A549 (cell line): Measurements from ENCODE around the gene S100B. TPM values are rescaled to one million over a fixed set of nuclear protein-coding genes. Genes with fewer than 3 reads are reported as not detected.

Source experiments
- ATAC-seq, 2 experiments: fragments of 200-7000 bp in 1 of 2; fragments of >200 bp in 1 of 2; cut with Nextera tagmentation in 1 of 2; cut with Tn5 transposase in 1 of 2; 3 replicates each; pipeline versions ENCODE4 v1.8.0 to v1.9.1; 2018 to 2020; ENCODE audit warnings: mild to moderate bottlenecking in 1 of 2, moderate library complexity in 1 of 2
- CTCF ChIA-PET: fragments of 300-600 bp; sonication (Branson Sonifier 250); formaldehyde crosslinking; extraction: SDS; loops from one replicate; lab custom pipeline; 2021; ENCODE audit warnings: antibody characterized with exemption, inconsistent platforms; lab: Yijun Ruan, JAX
- POLR2A ChIA-PET: fragments of 350-600 bp; formaldehyde crosslinking; extraction: SDS; loops from one replicate; lab custom pipeline; 2021; ENCODE audit warnings: antibody characterized with exemption, inconsistent platforms; lab: Yijun Ruan, JAX
- DNase-seq, 2 experiments: peaks; one replicate each; pipeline versions ENCODE4 v3.0.0 to v3.0.0-alpha.2; 2011 to 2016; ENCODE audit warnings: low read depth in 1 of 2, low spot score in 1 of 2
- FAIRE-seq: peaks from 2 replicates; lab custom pipeline; 2011; peaks lifted over from hg19 to GRCh38; lab: Jason Lieb, UNC
- H3K27ac ChIP-seq, 2 experiments: fragments of >200 bp; sonication (Bioruptor Twin); formaldehyde crosslinking; 3 replicates each; pipeline ENCODE4 v1.5.1; 2016 to 2017
- H3K4me1 ChIP-seq: fragments of >200 bp; sonication (Bioruptor Twin); formaldehyde crosslinking; 3 replicates; pipeline ENCODE4 v1.6.1; 2016
- H3K4me2 ChIP-seq: fragments of >200 bp; sonication (Bioruptor Twin); formaldehyde crosslinking; 3 replicates; pipeline ENCODE4 v1.6.1; 2016
- H3K4me3 ChIP-seq: fragments of >200 bp; sonication (Bioruptor Twin); formaldehyde crosslinking; 3 replicates; pipeline ENCODE4 v1.5.1; 2016
- H3K9me3 ChIP-seq: fragments of >200 bp; sonication (Bioruptor Twin); formaldehyde crosslinking; 3 replicates; pipeline ENCODE4 v1.6.1; 2016
- CTCF ChIP-seq: fragments of >200 bp; sonication (Bioruptor Twin); formaldehyde crosslinking; IDR thresholded peaks from 3 replicates; pipeline ENCODE4 v1.5.1; 2016
- GATA3 ChIP-seq: IDR thresholded peaks from 2 replicates; pipeline ENCODE4 v1.6.1; 2012; ENCODE audit warnings: borderline replicate concordance
- HEYL ChIP-seq: fragments of 250-450 bp; sonication (Bioruptor Pico); IDR thresholded peaks from 2 replicates; pipeline ENCODE4 v1.8.0; 2021; ENCODE audit warnings: mild to moderate bottlenecking, moderate library complexity
- HMGXB4 ChIP-seq: fragments of 250-450 bp; sonication (Bioruptor Pico); IDR thresholded peaks from 2 replicates; pipeline ENCODE4 v1.5.0; 2021; ENCODE audit warnings: mild to moderate bottlenecking, moderate library complexity, borderline replicate concordance
- KDM1A ChIP-seq: fragments of 200-600 bp; sonication (generic); IDR thresholded peaks from 2 replicates; pipeline ENCODE4 v1.6.1; 2016; ENCODE audit warnings: low read depth, mild to moderate bottlenecking
- MAFK ChIP-seq: fragments of 450-650 bp; IDR thresholded peaks from 2 replicates; pipeline ENCODE4 v1.6.1; 2014; ENCODE audit not compliant: partially characterized antibody
- POLR2A ChIP-seq: IDR thresholded peaks from 2 replicates; pipeline ENCODE4 v1.6.1; 2012; ENCODE audit warnings: mild to moderate bottlenecking, low read length
- RAD21 ChIP-seq, 2 experiments: fragments of >200 bp in 1 of 2; sonication (Bioruptor Twin) in 1 of 2; formaldehyde crosslinking in 1 of 2; IDR thresholded peaks in 1 of 2; conservative IDR thresholded peaks in 1 of 2; 2 replicates in 1 of 2; 3 replicates in 1 of 2; pipeline ENCODE4 v1.6.1; 2012 to 2018; ENCODE audit warnings: inconsistent platforms in 1 of 2
- RCOR1 ChIP-seq: fragments of 150-350 bp; IDR thresholded peaks from 2 replicates; pipeline ENCODE4 v1.6.1; 2014; ENCODE audit warnings: antibody characterized with exemption, low read length, low read depth
- SMC3 ChIP-seq: fragments of >200 bp; sonication (Bioruptor Twin); formaldehyde crosslinking; IDR thresholded peaks from 3 replicates; pipeline ENCODE4 v1.6.1; 2018; ENCODE audit warnings: inconsistent platforms
- TP53 ChIP-seq: fragments of 250-450 bp; sonication (Bioruptor Pico); IDR thresholded peaks from 2 replicates; pipeline ENCODE4 v1.5.0; 2021; ENCODE audit warnings: mild to moderate bottlenecking, moderate library complexity
- WGBS: methylation state at CpG from one replicate; pipeline ENCODE4 v1.1.6; 2017; ENCODE audit errors: missing lambda C conversion rate; 5-methylcytosine and 5-hydroxymethylcytosine counted together
- polyA plus RNA-seq, 4 experiments: library from polyadenylated mRNA; depleted of rRNA in 3 of 4; stranded (reverse); fragments of >200 nt; fragmentation: RNase III in 1 of 4; extraction: RNeasy Plus Mini Kit Qiagen cat#74134 plus additional on column Dnase treatment in 1 of 4; gene quantifications; 2 replicates in 3 of 4; 3 replicates in 1 of 4; pipeline ENCODE4 v1.2.3, GENCODE V29; 2011 to 2017
- TF ChIP-seq, protein P1 (sequence below): IDR thresholded peaks from 2 replicates; pipeline ENCODE4 v1.6.1; 2012; ENCODE audit warnings: low read depth, borderline replicate concordance
- TF ChIP-seq, protein P2 (sequence below): IDR thresholded peaks from 2 replicates; pipeline ENCODE4 v1.6.1; 2012
- TF ChIP-seq, protein P3 (sequence below): fragments of >200 bp; sonication (Bioruptor Twin); formaldehyde crosslinking; IDR thresholded peaks from 2 replicates; pipeline ENCODE4 v1.6.1; 2016
- TF ChIP-seq, protein P4 (sequence below): fragments of 250-450 bp; sonication (Bioruptor Pico); IDR thresholded peaks from 2 replicates; pipeline ENCODE4 v1.5.0; 2020; ENCODE audit warnings: low read depth, mild to moderate bottlenecking, moderate library complexity

Gene S100B
- polyA plus RNA-seq, 2 of the 4 experiments (the other 2 are of a cell fraction): not detected

- TF ChIP-seq, protein P1, sequence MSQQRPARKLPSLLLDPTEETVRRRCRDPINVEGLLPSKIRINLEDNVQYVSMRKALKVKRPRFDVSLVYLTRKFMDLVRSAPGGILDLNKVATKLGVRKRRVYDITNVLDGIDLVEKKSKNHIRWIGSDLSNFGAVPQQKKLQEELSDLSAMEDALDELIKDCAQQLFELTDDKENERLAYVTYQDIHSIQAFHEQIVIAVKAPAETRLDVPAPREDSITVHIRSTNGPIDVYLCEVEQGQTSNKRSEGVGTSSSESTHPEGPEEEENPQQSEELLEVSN: no peak
- TF ChIP-seq TP53 (CRISPR knock-in tag): no peak
- TF ChIP-seq RCOR1: no peak
- no peak for TF ChIP-seq KDM1A
- no peak for TF ChIP-seq GATA3
Observed at GRCh38 chr21:46641656-46642055, 36.8 kb upstream of the S100B start (continued).

DNA sequence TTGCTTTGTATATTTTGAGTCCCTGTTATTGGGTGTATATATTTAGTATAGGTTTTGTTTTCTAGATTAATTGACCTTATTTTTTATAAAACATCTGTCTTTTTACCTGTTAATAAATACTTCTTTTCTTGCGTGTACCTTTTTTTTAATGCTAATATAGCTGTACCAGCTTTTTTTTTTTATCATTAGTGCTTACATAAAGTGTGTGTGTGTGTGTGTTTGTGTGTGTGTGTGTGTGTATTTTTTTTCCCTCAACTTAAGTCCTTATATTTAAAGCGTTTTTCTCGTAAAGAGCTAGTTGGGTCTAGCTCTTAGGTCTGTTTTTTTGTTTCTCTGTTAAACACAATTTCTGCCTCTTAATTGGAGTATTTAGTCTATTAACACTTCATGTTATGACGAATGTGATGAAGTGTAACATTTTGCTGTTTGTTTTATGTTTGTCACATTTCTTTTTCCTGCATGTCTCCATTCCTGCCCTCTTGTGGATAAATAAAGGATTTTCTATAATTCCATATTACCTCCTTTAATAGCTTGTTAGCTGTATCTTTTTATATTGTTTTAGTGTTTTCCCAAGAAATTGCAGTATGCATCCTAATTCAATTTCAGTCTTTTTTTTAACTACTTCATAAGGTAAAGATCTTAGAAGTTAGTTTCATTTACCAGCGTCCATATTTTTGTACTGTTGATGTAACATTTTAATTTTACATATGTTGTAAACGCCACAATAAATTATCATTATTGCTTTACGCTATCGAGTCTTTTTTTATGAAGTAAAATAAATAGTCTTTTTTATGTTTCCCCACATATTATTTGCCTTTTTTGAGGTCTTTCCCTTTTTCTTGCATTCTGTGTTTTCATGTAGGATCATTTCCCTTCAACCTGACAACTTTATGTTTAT is 34.9 kb upstream of the S100B start:
- no peak for ATAC-seq
- H3K27ac ChIP-seq: no peak overlapping the region
- 80% methylated on average over 8 of the region's 8 CpGs for WGBS
- H3K4me2 ChIP-seq: no peak overlapping the region
- ChIA-PET CTCF (interaction anchor here (0.6 to 1.7 kb wide), 4 partner anchors 11 to 179 kb away, joined by 3 to 5 read pairs (median 4); no protein-coding TSS in a partner anchor), POLR2A (no interaction called here)
- no peak overlapping the region for H3K4me3 ChIP-seq
- no peak for FAIRE-seq
- peak; percentile 20 to 34 for DNase-seq
- TF ChIP-seq SMC3 (peak; percentile 35; the same call in 1 of the 3 replicates), HMGXB4 (CRISPR knock-in tag) (no peak), RAD21 (conservative IDR thresholded peaks at IDR 0.05 in 1 of 2, IDR thresholded peaks at IDR 0.05 in 1 of 2) (peak in 1 of 2 experiments; percentile 28; a peak in 1 of 5 replicates), HEYL (no peak), POLR2A (no peak), CTCF (peak; percentile 38)
- TF ChIP-seq, protein P2, sequence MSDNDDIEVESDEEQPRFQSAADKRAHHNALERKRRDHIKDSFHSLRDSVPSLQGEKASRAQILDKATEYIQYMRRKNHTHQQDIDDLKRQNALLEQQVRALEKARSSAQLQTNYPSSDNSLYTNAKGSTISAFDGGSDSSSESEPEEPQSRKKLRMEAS: no peak
- TF ChIP-seq, protein P3, sequence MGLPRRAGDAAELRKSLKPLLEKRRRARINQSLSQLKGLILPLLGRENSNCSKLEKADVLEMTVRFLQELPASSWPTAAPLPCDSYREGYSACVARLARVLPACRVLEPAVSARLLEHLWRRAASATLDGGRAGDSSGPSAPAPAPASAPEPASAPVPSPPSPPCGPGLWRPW: no peak
- peaks cover 31% of the 10 kb centered on the region; the same call in 2 of the 3 replicates for H3K4me1 ChIP-seq
- H3K9me3 ChIP-seq: no peaks in the 10 kb centered on the region

DNA sequence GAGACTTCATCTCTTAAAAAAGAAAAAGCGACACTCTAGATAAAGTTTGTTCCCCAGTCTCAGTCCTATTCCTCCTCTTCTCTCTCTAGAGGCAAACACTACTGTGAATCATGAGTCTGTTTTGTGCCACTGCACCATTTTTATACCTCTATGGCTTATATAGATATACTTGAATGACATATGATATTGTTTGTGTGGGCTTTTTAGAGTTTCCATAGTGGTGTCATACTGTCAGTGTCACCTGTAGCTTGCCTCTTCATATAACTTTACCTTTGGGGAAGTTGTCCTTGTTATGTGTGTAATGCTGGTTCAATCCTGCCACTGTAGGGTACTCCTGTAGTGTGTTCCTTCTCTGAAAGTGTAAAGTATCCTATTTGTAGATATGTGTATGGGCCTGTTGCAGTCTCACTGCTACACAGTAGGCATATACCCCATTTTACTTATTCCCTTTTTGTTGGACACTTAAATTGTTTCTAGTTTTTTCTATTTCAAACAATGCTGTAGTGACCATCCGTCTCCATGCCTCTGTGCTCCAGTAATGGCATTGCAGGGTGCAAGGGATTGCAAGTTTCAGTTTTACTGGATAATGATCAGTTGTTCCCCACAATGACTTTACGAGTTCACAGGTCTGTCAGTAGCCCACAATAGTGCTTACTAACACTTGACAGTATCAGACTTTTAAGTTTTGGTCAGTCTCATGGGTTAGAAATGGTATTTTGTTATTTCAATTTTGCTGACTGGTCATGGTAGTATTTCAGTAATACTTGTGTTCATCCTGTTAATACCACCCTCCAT is 33.3 kb upstream of the S100B start:
- CTCF ChIA-PET: no interaction called here

More for the DNA sequence above, 33.3 kb upstream of the S100B start:
- no peak for FAIRE-seq
- WGBS: 88% methylated on average over 3 of the region's 3 CpGs
- Histone ChIP-seq H3K4me3 (no peak overlapping the region), H3K9me3 (no peaks in the 10 kb centered on the region), H3K4me2 (peak overlapping the region; percentile 91)
- no peak for DNase-seq
- TF ChIP-seq MAFK: peak; percentile 34
- TF ChIP-seq, protein P4, sequence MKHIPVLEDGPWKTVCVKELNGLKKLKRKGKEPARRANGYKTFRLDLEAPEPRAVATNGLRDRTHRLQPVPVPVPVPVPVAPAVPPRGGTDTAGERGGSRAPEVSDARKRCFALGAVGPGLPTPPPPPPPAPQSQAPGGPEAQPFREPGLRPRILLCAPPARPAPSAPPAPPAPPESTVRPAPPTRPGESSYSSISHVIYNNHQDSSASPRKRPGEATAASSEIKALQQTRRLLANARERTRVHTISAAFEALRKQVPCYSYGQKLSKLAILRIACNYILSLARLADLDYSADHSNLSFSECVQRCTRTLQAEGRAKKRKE: no peak
- TF ChIP-seq, all 56 proteins: peak for 1
- no peak overlapping the region for H3K27ac ChIP-seq
- POLR2A ChIA-PET: no interaction called here
- ATAC-seq: no peak
- H3K4me1 ChIP-seq: peaks cover 36% of the 10 kb centered on the region; the same call in 2 of the 3 replicates
